Motor neuron (in vitro differentiated cells): ENCODE measurements around the gene ZNF215. TPM values are rescaled to one million over a fixed set of nuclear protein-coding genes. Genes with fewer than 3 reads are reported as not detected.
"Not testable (repeated sequence)": the region's sequence is repeated elsewhere in the genome, so short reads cannot be mapped to it uniquely, and the experiment has no call there.

ENCODE experiments used
- ATAC-seq, 8 experiments: fragments of 200-7000 bp; cut with Tn5 transposase; replicated peaks in 6 of 8; 2 replicates each; pipeline ENCODE4 v1.8.0; 2021; ENCODE audit warnings: mild to moderate bottlenecking in 8 of 8, moderate library complexity in 8 of 8
- H3K27ac ChIP-seq, 2 donors: fragments of 250-450 bp; sonication (Bioruptor Pico); 2 replicates each; pipeline ENCODE4 v1.9.0; 2021; ENCODE audit warnings: antibody characterized with exemption in 2 of 2, mild to moderate bottlenecking in 2 of 2, moderate library complexity in 1 of 2
- H3K4me1 ChIP-seq, 2 donors: fragments of 250-450 bp; sonication (Bioruptor Pico); replicated peaks in 1 of 2; 2 replicates each; pipeline ENCODE4 v1.6.1; 2021; ENCODE audit warnings: antibody characterized with exemption in 2 of 2, mild to moderate bottlenecking in 2 of 2, moderate library complexity in 1 of 2
- H3K4me3 ChIP-seq, 5 donors: fragments of 250-450 bp; sonication (Bioruptor Pico); 2 replicates each; pipeline ENCODE4 v1.9.0; 2021; ENCODE audit warnings: antibody characterized with exemption in 5 of 5, mild to moderate bottlenecking in 5 of 5, moderate library complexity in 4 of 5
- WGBS, 10 experiments: fragments of 450-650 bp; shearing (Covaris generic); methylation state at CpG; one replicate each; pipeline ENCODE4 v1.0.0; 2022; 5-methylcytosine and 5-hydroxymethylcytosine counted together
- in situ Hi-C, 9 experiments: fragments of 400-800 bp; cut with MboI; loops; one replicate each; pipeline ENCODE4 v1.15.0; 2021; ENCODE audit warnings: low sequenced_read_pairs in 9 of 9, low pct_unique_long_range_greater_than_20kb in 2 of 9; ENCODE audit not compliant: unreplicated experiment in 9 of 9
- total RNA-seq, 8 experiments: library from RNA; unstranded; fragments of 300-600 nt; gene quantifications; 2 replicates each; pipeline versions ENCODE4 v1.2.3 to v1.2.4, GENCODE V29; 2022

ZNF215 gene
- 10 to 100 TPM in 1 of 8 experiments, 1 to 10 TPM in 7; 2.5 to 12.3 (median 3.2) TPM for total RNA-seq

DNA sequence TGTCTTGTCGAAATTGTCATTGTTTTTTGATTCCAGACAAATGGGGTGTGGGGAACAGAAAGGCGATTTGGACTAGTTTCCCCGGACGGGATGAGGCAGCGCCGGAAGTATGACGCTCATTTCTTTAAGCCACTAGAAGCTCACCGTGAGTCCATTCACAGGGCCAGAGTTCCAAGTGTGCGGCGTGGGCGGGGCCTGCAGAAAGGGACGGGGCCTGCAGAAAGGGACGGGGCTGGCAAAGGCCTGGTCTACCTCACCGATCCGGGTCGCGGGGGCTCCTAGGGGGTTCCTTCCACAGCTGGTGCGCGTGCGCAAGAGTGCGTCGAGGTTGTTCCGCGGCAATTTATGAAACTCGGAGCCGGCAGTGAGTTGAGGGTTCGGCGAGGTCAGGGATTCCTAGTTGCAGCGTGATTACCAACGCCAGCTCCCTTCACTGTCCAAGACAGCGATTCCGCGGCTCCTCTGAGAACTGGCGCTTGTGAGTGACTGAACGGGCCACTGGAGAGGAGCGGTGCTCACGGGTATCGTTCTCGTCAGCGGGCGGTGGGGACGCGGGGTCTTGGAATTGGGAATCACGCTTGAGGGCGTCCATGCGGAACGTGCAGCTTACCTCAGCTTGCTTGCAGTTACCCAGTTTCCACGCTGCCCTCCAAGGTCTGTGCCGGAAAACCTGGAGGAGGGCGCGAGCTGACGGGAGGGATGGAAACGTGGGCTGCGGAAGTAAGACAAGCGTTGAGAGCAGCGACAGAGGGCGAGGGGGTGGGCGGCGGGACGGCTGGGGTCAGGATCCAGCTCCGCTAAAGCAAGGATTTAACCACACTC, at the start of gene ZNF215:
Gene ZNF215, plus strand, starts transcription at position 219 of the 822 bp plus-strand sequence. CDS start 5,847 bp downstream, outside the sequence.
- Histone ChIP-seq H3K27ac (no peak within 1 kb of the TSS), H3K4me3 (peak within 1 kb of the TSS; percentile 45 to 61 (median 47)), H3K4me1 (peaks cover 6% of the 10 kb centered on the region in 2 donors)
- 0 to 10% (median 0%) methylated on average over 1 to 15 of the region's 61 CpGs; no CpG with 5 or more reads in 2 of the 10 experiments for WGBS, 10 experiments
- ATAC-seq: peak; percentile 84 to 91 (median 88)
- in situ Hi-C loops: no loop called here

DNA sequence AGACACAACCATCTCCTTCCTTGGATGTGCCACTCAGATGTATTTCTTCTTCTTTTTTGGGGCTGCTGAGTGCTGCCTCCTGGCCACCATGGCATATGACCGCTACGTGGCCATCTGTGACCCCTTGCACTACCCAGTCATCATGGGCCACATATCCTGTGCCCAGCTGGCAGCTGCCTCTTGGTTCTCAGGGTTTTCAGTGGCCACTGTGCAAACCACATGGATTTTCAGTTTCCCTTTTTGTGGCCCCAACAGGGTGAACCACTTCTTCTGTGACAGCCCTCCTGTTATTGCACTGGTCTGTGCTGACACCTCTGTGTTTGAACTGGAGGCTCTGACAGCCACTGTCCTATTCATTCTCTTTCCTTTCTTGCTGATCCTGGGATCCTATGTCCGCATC, 49.3 kb upstream of the ZNF215 start:
- no peak for ATAC-seq
- in situ Hi-C loops: no loop called here
- WGBS, 10 experiments: 23 to 100% (median 74%) methylated on average over 2 to 3 of the region's 3 CpGs; no CpG with 5 or more reads in 7 of the 10 experiments
- Histone ChIP-seq H3K4me1 (no peaks in the 10 kb centered on the region), H3K4me3 (no peak overlapping the region), H3K27ac (no peak overlapping the region)

DNA sequence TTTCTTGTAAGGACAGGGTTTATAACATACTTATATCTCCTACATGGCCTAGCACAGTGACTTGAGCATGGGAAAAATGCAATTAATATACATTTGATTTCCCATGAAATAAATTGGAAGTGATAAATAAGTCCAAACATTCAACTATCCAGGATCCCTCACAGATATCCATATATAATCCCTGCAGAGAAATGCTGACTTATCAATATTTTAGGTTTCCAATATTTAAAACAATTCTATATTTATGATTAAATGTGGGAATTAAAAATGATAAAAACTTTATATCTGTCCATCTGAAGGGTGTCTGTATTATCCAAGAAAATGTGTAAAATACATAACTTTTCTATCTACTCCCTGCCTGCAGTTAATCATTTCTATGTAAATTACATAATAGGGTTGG, 43.5 kb upstream of the ZNF215 start:
- Histone ChIP-seq H3K4me3 (no peak overlapping the region), H3K4me1 (no peaks in the 10 kb centered on the region), H3K27ac (no peak overlapping the region)
- no peak for ATAC-seq
- in situ Hi-C loops: no loop called here

DNA sequence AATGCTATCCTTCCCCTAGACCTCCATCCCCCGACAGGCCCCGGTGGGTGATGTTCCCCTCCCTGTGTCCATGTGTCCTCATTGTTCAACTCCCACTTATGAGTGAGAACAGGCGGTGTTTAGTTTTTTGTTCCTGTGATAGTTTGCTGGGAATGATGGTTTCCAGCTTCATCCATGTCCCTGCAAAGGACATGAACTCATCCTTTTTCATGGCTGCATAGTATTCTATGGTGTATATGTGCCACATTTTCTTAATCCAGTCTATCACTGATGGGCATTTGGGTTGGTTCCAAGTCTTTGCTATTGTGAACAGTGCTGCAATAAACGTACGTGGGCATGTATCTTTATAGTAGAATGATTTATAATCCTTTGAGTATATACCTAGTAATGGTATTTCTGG, 38.5 kb upstream of the ZNF215 start:
- in situ Hi-C loops, ATAC-seq: not testable (repeated sequence)

DNA sequence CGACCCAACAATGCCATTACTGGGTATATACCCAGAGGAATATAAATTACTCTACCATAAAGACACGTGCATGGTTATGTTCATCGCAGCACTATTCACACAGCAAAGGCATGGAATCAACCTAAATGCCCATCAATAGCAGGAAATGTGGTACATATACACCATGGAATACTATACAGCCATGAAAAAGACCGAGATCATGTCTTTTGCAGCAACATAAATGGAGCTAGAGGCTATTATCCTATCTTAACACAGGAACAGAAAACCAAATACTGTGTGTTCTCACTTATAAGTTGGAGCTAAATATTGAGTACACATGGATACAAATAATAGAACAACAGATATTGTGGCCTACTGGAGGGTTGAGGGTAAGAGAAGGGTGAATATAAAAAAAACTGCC, 37.4 kb upstream of the ZNF215 start:
- no peak for ATAC-seq
- in situ Hi-C loops: no loop called here
- Histone ChIP-seq H3K27ac (no peak overlapping the region), H3K4me3 (no peak overlapping the region), H3K4me1 (no peaks in the 10 kb centered on the region)
- WGBS, 10 experiments: 28 to 100% (median 63%) methylated on average over 1 to 4 of the region's 4 CpGs

More for the DNA sequence above, 38.5 kb upstream of the ZNF215 start:
- H3K4me3 ChIP-seq, H3K4me1 ChIP-seq, H3K27ac ChIP-seq: not testable (repeated sequence)
- 50 to 100% (median 91%) methylated on average over 1 to 3 of the region's 5 CpGs; no CpG with 5 or more reads in 4 of the 10 experiments for WGBS, 10 experiments

DNA sequence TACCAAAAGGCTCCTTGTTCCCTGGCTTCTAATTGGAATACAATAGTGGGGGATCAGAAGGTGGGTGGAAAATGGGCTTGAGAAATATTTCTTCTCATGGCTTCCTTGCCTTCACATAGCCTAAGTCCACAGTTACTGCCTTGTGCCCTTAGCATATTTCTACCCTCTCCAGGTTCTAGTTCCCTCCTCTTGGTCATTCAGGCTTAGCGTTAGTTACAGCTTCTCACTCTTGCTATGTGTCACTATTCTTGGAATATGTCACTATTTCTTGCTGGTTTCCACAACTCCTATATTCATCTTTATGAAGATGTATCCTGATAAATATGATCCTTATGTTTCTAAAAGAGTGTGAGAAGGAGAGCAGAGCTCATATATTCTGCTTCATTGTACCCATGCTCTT, 36.4 kb upstream of the ZNF215 start:
- 33 to 100% (median 86%) methylated on average over 1 of the region's 1 CpG; no CpG with 5 or more reads in 4 of the 10 experiments for WGBS, 10 experiments
- H3K4me3 ChIP-seq: no peak overlapping the region
- no peak for ATAC-seq

DNA sequence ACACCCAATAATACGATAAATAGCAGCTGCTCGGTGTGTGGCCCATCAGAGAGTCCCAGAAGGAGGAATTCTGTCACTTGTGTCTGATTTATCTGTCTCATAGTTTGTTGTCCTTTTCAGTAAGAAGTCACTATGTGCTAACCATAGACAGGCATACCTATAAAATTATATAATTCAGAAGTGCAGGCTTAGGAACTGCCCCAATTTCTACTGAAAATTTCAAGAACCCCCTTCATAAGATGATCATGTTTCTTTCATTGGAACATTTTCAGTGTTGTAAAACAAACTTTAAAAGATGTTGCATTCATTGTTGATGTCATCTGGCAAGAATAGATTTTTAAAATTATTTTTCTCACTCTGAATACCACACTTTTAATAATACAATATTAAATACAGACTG, 33.8 kb upstream of the ZNF215 start, which contains the start of gene OR2D2:
Gene OR2D2, minus strand, starts transcription at position 101 of the 400 bp plus-strand sequence. Its CDS starts 0 bp downstream, at position 101.
- 0 to 100% (median 83%) methylated on average over 1 to 2 of the region's 2 CpGs; no CpG with 5 or more reads in 4 of the 10 experiments for WGBS, 10 experiments
- H3K4me3 ChIP-seq: no peak within 1 kb of the TSS
- H3K4me1 ChIP-seq: no peaks in the 10 kb centered on the region
- in situ Hi-C loops: no loop called here
- no peak within 1 kb of the TSS for H3K27ac ChIP-seq
- ATAC-seq: no peak

More for the DNA sequence above, 36.4 kb upstream of the ZNF215 start:
- H3K27ac ChIP-seq: no peak overlapping the region
- no peaks in the 10 kb centered on the region for H3K4me1 ChIP-seq
- in situ Hi-C loops: no loop called here

DNA sequence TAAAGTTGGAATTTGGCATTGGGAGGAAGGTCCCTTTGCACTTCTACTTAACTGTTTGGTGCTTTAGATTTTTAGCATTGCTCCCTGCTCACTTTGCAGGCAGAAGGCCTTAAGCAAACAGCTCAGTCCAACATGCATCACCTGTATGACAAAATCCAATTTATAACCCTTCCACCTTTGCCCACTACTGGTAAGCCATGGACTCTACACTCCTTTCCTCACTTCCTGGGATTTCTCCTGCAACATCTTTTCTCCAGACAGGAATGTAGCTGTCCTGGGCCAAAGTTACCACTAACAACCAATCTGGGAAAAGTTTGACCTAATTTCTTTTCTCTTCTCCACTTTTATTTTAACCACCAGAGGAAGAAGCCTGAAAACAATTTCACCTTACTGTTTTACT, 32.1 kb upstream of the ZNF215 start:
- in situ Hi-C loops: no loop called here
- ATAC-seq: no peak
- H3K27ac ChIP-seq: no peak overlapping the region
- H3K4me3 ChIP-seq: no peak overlapping the region
- H3K4me1 ChIP-seq: no peaks in the 10 kb centered on the region

DNA sequence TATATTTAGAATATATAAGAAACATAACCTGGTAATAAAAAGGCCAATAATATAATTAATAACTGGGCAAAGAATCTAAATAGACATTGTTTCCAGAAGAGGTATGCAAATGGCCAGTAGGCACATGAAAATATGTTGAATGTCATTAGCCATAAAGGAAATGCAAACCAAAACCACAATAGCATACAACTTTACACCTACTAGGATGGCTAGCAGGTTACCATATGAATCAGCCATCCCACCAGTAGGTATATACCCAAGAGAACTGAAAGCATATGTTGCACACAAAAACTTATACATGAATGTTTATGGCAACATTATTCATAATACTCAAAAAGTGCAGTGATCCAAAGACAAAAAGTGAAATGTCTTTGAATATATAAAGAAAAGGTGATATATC, 31.2 kb upstream of the ZNF215 start:
- in situ Hi-C loops: no loop called here
- H3K4me3 ChIP-seq: no peak overlapping the region
- H3K4me1 ChIP-seq: no peaks in the 10 kb centered on the region
- no peak for ATAC-seq
- no peak overlapping the region for H3K27ac ChIP-seq

DNA sequence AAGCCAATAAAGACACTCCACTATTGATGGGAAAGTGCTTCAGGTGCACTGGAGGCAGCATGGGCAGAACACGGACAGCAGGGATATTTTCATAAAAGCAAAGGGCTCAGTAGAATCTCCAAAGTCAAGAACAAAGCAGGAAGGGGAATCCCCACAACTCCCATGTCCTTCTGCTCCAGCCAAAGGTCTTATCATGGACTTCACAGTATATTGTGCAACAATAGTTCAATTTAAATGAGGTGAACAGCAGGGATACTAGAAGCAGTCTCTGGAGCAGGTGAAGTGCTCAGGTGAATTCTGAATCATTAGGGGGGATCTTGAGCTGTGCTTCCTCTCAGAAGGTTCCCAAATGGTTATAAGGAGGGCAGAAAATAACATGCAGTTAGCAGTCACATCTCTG, 27.3 kb upstream of the ZNF215 start:
- 14 to 100% (median 78%) methylated on average over 1 of the region's 1 CpG; no CpG with 5 or more reads in 5 of the 10 experiments for WGBS, 10 experiments
- no peak overlapping the region for H3K27ac ChIP-seq
- H3K4me1 ChIP-seq: no peaks in the 10 kb centered on the region
- no peak overlapping the region for H3K4me3 ChIP-seq
- no peak for ATAC-seq
- in situ Hi-C loops: no loop called here

DNA sequence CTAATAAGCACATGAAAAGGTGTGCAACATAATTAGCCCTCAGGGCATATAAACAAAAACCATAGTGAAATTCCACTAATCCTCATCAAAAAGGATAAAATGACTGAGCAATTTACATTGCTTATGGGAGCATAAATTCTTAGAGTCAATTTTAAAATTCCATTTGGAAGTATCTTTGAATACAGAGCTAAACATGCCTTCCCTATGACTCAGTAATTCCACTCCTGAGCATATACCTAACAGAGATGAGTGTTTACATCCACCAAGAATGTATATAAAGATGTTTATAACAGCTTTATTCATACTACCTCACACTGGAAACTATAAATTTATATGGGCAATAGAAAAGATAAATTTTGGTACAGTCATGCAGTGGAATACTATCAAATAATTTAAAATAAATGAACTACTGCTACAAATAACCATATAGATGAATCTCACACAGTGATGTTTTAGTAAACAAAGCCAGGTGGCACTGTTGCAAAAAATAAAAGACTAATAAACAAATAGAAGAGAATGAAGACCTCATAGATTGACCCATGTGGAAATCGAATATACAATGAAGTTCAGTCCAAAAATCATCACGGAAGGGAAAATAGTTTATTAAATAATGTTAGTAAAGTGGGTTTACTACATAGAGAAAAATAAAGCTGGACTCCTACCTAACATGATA, 25.8 kb upstream of the ZNF215 start:
- in situ Hi-C loops: no loop called here
- no peaks in the 10 kb centered on the region for H3K4me1 ChIP-seq
- no peak overlapping the region for H3K4me3 ChIP-seq
- H3K27ac ChIP-seq: no peak overlapping the region
- ATAC-seq: peak in 3 of 8 experiments; percentile 37 to 75 (median 49)
- WGBS, 10 experiments: 25 to 90% (median 65%) methylated on average over 2 of the region's 2 CpGs; no CpG with 5 or more reads in 1 of the 10 experiments

DNA sequence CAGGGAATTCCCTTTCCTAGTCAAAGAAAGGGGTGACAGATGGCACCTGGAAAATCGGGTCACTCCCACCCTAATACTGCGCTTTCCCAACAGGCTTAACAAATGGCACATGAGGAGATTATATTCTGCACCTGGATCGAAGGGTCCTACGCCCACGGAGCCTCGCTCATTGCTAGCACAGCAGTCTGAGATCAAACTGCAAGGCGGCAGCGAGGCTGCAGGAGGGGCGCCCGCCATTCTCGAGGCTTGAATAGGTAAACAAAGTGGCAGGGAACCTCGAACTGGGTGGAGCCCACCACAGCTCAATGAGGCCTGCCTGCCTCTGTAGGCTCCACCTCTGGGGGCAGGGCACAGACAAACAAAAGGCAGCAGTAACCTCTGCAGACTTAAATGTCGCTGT, 21.4 kb upstream of the ZNF215 start:
- H3K4me1 ChIP-seq, in situ Hi-C loops, ATAC-seq, H3K27ac ChIP-seq, H3K4me3 ChIP-seq: not testable (repeated sequence)
- WGBS, 10 experiments: 0 to 70% (median 20%) methylated on average over 1 to 2 of the region's 13 CpGs; no CpG with 5 or more reads in 7 of the 10 experiments

DNA sequence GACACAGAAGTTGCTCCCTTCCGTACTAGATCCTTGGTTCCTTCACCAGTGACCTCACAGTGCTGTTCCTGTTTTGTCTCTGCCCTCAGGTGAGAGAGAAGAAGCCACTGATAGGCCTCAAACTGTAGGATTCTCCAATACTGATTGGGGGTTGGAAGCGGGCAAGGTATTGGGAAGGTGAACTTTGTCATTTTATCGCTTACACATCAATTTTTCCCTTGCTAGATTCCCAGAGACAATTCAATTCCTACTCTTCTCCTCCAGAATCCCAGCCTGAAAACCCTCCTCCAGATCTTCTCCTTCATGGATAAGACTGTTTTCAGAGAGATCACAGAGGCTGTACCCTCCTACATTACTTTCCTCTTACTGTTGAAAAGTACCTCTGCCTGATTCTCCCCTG, 14.8 kb upstream of the ZNF215 start:
- 60 to 100% (median 97%) methylated on average over 1 to 3 of the region's 3 CpGs; no CpG with 5 or more reads in 4 of the 10 experiments for WGBS, 10 experiments
- Histone ChIP-seq H3K27ac (no peak overlapping the region), H3K4me3 (no peak overlapping the region), H3K4me1 (no peaks in the 10 kb centered on the region)
- no peak for ATAC-seq
- in situ Hi-C loops: no loop called here
